ENCODE data around the gene ITGA5. TPM values are rescaled to one million over a fixed set of nuclear protein-coding genes. Genes with fewer than 3 reads are reported as not detected.

ITGA5 gene
- total RNA-seq, 4 donors from 2014 or later = 37.7 to 217 (median 73.0) TPM

- TF ChIP-seq CTCF (IDR thresholded peaks at IDR 0.05) (peak; percentile 94 to 97 (median 97)), POLR2AphosphoS5 (IDR thresholded peaks at IDR 0.05) (peak; percentile 8 to 20 (median 20)), EP300 (IDR thresholded peaks at IDR 0.05; ENCODE audit: low read depth) (no peak), POLR2A (IDR thresholded peaks at IDR 0.05) (no peak)
- 55 to 67% methylated on average over 2 to 5 of the region's 8 CpGs for WGBS, 2 donors (ENCODE audit: low coverage in 1 of 2)
- intact Hi-C loops (cut with DNase I; ENCODE audit: low total_unique reads) = no loop called here
- DNase-seq = peak; percentile 85
- Histone ChIP-seq H3K36me3 (peaks cover 0 to 64% (median 31%) of the 10 kb centered on the region in 4 donors), H3K4me3 (no peak overlapping the region), H3K27me3 (no peaks in the 10 kb centered on the region), H3K27ac (peak overlapping the region in 3 of 4 donors; percentile 9 to 47 (median 28)), H3K4me1 (no peaks in the 10 kb centered on the region), H3K9me3 (no peaks in the 10 kb centered on the region)
- in situ Hi-C loops (cut with MboI; ENCODE audit: low pct_ligation_motif_present in 1 of 4, low pct_unique_long_range_greater_than_20kb in 1 of 4, low sequenced_read_pairs in 3 of 4) = loop anchor here in 2 of 4 donors (5.0 kb wide), 2 partner anchors 38 to 43 kb away; no protein-coding TSS in a partner anchor
These were observed 19.9 kb downstream of the ITGA5 start for GRCh38 chr12:54398995-54399793.

- no peaks in the 10 kb centered on the region for H3K4me1 ChIP-seq
- no peak overlapping the region for H3K4me3 ChIP-seq
- no peak for TF ChIP-seq CTCF (IDR thresholded peaks at IDR 0.05)
- no peak for TF ChIP-seq POLR2A (IDR thresholded peaks at IDR 0.05)
- TF ChIP-seq POLR2AphosphoS5 (IDR thresholded peaks at IDR 0.05) = no peak
- no peak for TF ChIP-seq EP300 (IDR thresholded peaks at IDR 0.05; ENCODE audit: low read depth)
- in situ Hi-C loops (cut with MboI; ENCODE audit: low pct_ligation_motif_present in 1 of 4, low pct_unique_long_range_greater_than_20kb in 1 of 4, low sequenced_read_pairs in 3 of 4) (loop anchor here in 2 of 4 donors (5.0 kb wide), 2 partner anchors 39 to 44 kb away; no protein-coding TSS in a partner anchor), intact Hi-C loops (cut with DNase I; ENCODE audit: low total_unique reads) (no loop called here)
- H3K27ac ChIP-seq = no peak overlapping the region
- peaks cover 0 to 58% (median 28%) of the 10 kb centered on the region in 4 donors for H3K36me3 ChIP-seq
- WGBS, 2 donors (ENCODE audit: low coverage in 1 of 2) = 87% methylated on average over 2 of the region's 2 CpGs; no CpG with 5 or more reads in 1 of the 2 donors
- H3K9me3 ChIP-seq = no peaks in the 10 kb centered on the region
- H3K27me3 ChIP-seq = no peaks in the 10 kb centered on the region
- DNase-seq = no peak
These were observed 20.8 kb downstream of the ITGA5 start for GRCh38 chr12:54398218-54398617.

- Histone ChIP-seq H3K4me1 (no peaks in the 10 kb centered on the region), H3K9me3 (no peaks in the 10 kb centered on the region), H3K27me3 (no peaks in the 10 kb centered on the region), H3K27ac (peak overlapping the region in 1 of 4 donors; percentile 18), H3K36me3 (peaks cover 0 to 48% (median 23%) of the 10 kb centered on the region in 4 donors), H3K4me3 (no peak overlapping the region)
- WGBS, 2 donors (ENCODE audit: low coverage in 1 of 2) = 69% methylated on average over 1 of the region's 1 CpG; no CpG with 5 or more reads in 1 of the 2 donors
- TF ChIP-seq POLR2AphosphoS5 (IDR thresholded peaks at IDR 0.05) (no peak), EP300 (IDR thresholded peaks at IDR 0.05; ENCODE audit: low read depth) (no peak), CTCF (IDR thresholded peaks at IDR 0.05) (no peak)
- intact Hi-C loops (cut with DNase I; ENCODE audit: low total_unique reads) (no loop called here), in situ Hi-C loops (cut with MboI; ENCODE audit: low pct_ligation_motif_present in 1 of 4, low pct_unique_long_range_greater_than_20kb in 1 of 4, low sequenced_read_pairs in 3 of 4) (loop anchor here in 2 of 4 donors (5.0 kb wide), 2 partner anchors 40 to 45 kb away; no protein-coding TSS in a partner anchor)
- no peak for DNase-seq
These were observed 21.9 kb downstream of the ITGA5 start for GRCh38 chr12:54397157-54397556.

- H3K36me3 ChIP-seq = peaks cover 0 to 33% (median 16%) of the 10 kb centered on the region in 4 donors
- TF ChIP-seq POLR2AphosphoS5 (IDR thresholded peaks at IDR 0.05) (no peak), POLR2A (IDR thresholded peaks at IDR 0.05) (no peak), EP300 (IDR thresholded peaks at IDR 0.05; ENCODE audit: low read depth) (no peak)
- intact Hi-C loops (cut with DNase I; ENCODE audit: low total_unique reads) = no loop called here
- H3K27me3 ChIP-seq = no peaks in the 10 kb centered on the region
- peaks cover 5 to 13% (median 8%) of the 10 kb centered on the region in 4 donors for H3K4me1 ChIP-seq
- no peaks in the 10 kb centered on the region for H3K9me3 ChIP-seq
- in situ Hi-C loops (cut with MboI; ENCODE audit: low pct_ligation_motif_present in 1 of 4, low pct_unique_long_range_greater_than_20kb in 1 of 4, low sequenced_read_pairs in 3 of 4) = loop anchor here in 2 of 4 donors (5.0 kb wide), 2 partner anchors 42 to 47 kb away; no protein-coding TSS in a partner anchor
- no peak overlapping the region for H3K4me3 ChIP-seq
- no peak for DNase-seq
- no peak overlapping the region for H3K27ac ChIP-seq
These were observed 23.5 kb downstream of the ITGA5 start for GRCh38 chr12:54395545-54395944.

Data from transverse colon (tissue), 4 donors.